T-helper 17 cell (primary cell): ENCODE data around the gene CAD. TPM values are rescaled to one million over a fixed set of nuclear protein-coding genes. Genes with fewer than 3 reads are reported as not detected.
"Not testable (repeated sequence)": the region's sequence is repeated elsewhere in the genome, so short reads cannot be mapped to it uniquely, and the experiment has no call there.

Source experiments
- ATAC-seq: fragments of 150-1000 bp; cut with Tn5 transposase; 2 replicates; pipeline ENCODE4 v1.10.0; 2021; ENCODE audit warnings: mild to moderate bottlenecking, moderate library complexity
- DNase-seq, 3 donors: peaks; one replicate each; pipeline versions ENCODE4 v3.0.0 to v3.0.0-alpha.2; 2020 to 2021
- H3K9me3 ChIP-seq: one replicate; pipeline ENCODE4 v1.7.0; 2013; ENCODE audit warnings: low read length, mild to moderate bottlenecking; ENCODE audit not compliant: control insufficient read depth, poor library complexity, severe bottlenecking
- H3K27ac Mint-ChIP-seq: one replicate; pipeline ENCODE4 v1.8.0; 2022; ENCODE audit warnings: mild to moderate bottlenecking, moderate library complexity, mixed read lengths
- H3K27me3 Mint-ChIP-seq: one replicate; pipeline ENCODE4 v1.8.0; 2022; ENCODE audit warnings: mixed read lengths
- H3K36me3 Mint-ChIP-seq: one replicate; pipeline ENCODE4 v1.8.0; 2022; ENCODE audit warnings: low read depth, mixed read lengths
- H3K4me1 Mint-ChIP-seq: one replicate; pipeline ENCODE4 v1.8.0; 2022; ENCODE audit warnings: mild to moderate bottlenecking, mixed read lengths
- H3K4me3 Mint-ChIP-seq: one replicate; pipeline ENCODE4 v1.8.0; 2022; ENCODE audit warnings: mild to moderate bottlenecking, moderate library complexity, mixed read lengths
- total RNA-seq, 4 donors: library from RNA in 2 of 4; stranded (reverse) in 2 of 4; gene quantifications; one replicate each; pipeline ENCODE4 v1.2.3 and lab custom pipeline; 2022 to 2026

The CAD gene
- total RNA-seq, 2 donors from 2014 or later = 27.2 to 30.0 TPM

DNA sequence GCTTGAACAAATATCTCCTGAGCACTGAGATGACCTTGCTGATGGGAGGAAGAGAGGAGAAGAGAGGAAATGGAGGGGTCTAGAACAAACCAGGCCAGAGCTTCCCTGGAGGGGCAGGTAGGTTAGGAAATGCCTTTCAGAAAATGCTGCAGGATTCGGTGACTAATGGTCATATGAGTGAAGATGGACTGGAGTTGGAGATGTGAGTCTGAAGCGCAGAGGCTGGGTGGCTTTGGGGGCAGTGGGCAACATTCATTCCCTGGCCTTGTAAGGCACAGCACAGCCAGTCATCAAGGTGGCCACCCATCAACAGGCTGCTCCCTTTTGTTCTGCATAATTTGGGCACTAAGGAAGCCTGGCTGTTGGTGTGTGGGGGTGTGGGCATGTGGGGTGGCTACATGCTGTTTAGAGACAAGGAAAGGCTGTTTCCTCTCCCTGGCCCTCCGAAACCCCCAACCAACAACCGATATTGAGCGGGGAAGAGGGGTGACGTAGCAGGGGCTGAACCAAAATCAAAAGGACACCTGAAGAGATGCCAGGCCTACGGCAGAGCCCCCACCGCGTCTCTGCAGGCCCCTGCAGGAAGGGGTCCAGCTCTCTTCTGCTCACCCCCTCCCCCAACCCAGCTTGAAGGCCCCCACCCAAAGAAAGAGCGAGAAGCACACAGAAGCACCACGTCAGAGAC, 44.2 kb downstream of the CAD start:
- Mint-ChIP-seq H3K36me3 (peaks cover 27% of the 10 kb centered on the region), H3K27ac (peak overlapping the region; percentile 39), H3K4me3 (peak overlapping the region; percentile 90), H3K4me1 (peaks cover 30% of the 10 kb centered on the region), H3K27me3 (peaks cover 70% of the 10 kb centered on the region)
- H3K9me3 ChIP-seq = no peaks in the 10 kb centered on the region
- DNase-seq (no peak), ATAC-seq (no peak)

DNA sequence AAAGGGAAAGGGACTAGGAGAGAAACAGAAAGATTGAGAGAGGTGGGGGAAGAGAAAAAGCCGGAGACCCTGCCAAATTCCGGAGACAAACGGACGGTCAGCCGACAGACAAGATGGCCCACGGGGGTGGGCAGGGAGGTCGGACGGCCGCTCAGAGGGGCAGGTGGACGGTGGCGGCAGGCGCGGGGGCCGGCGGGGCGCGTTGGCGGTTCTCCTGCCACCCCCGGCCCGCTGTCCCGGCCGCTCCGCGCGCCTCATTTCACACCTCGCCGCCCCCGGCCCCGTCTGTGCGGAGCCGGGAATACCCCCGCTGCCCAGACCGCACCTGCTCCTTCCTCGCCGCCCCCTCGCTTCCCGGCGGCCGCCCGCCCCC, 44.7 kb downstream of the CAD start:
- peak overlapping the region; percentile 39 for H3K27ac Mint-ChIP-seq
- H3K9me3 ChIP-seq = no peaks in the 10 kb centered on the region
- H3K36me3 Mint-ChIP-seq = peaks cover 27% of the 10 kb centered on the region
- H3K4me1 Mint-ChIP-seq = peaks cover 30% of the 10 kb centered on the region
- peak overlapping the region; percentile 90 for H3K4me3 Mint-ChIP-seq
- H3K27me3 Mint-ChIP-seq = peaks cover 65% of the 10 kb centered on the region
- no peak for DNase-seq
- no peak for ATAC-seq

DNA sequence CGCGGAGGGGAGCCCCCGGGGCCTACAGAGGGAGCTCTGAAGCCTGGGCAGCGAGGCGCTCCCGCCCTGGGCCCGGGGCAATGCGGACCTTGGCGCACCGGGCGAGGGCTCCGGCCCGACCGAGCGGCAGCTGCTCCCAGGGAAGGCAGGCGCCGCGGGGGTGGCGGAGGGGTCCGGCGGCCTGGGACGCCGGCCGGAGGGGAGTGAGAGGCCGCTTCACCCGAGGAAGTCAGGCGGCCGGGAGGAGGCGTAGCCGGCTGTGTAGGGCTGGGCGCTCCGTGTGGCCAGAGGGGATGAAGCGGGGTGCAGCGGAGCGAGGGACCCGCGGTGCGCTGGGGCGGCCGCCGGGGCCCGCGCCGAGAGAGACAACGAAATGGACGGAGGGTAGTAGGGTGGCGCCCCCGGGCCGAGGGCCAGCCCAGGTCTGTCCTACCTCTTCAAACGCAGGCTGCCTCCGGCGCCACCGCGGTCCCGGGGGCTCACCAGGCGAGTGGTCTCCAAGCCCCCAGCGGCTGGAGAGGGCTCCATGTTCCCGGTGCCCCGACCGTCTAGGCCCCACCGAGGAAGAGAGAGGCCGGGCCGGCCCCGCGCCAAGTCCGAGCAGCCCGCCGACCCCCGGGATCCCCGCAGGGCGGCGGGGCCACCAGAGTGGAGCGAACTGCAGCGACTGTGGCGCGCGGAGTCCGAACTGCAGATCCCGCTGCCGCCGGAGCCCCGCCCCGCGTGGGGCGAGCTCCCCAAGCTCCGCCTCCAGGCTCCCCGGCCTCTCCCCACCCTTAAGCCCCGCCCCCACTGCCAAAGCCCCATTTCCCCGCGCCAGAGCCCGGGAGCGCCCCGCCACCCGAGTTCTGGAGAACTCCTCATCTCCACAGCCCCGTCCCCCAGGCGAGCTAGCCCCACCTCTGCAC, 45.5 kb downstream of the CAD start, which contains the start of gene SLC30A3:
Gene SLC30A3 (minus strand): TSS at position 669 of the 908 bp plus-strand sequence. CDS start 141 bp downstream, at position 528.
- Mint-ChIP-seq H3K36me3 (peaks cover 27% of the 10 kb centered on the region), H3K4me3 (peak within 1 kb of the TSS; percentile 99), H3K27me3 (peaks cover 58% of the 10 kb centered on the region), H3K27ac (peak within 1 kb of the TSS; percentile 82), H3K4me1 (peaks cover 30% of the 10 kb centered on the region)
- DNase-seq (peak; percentile 41 to 65 (median 63)), ATAC-seq (peak; percentile 59)
- no peaks in the 10 kb centered on the region for H3K9me3 ChIP-seq

DNA sequence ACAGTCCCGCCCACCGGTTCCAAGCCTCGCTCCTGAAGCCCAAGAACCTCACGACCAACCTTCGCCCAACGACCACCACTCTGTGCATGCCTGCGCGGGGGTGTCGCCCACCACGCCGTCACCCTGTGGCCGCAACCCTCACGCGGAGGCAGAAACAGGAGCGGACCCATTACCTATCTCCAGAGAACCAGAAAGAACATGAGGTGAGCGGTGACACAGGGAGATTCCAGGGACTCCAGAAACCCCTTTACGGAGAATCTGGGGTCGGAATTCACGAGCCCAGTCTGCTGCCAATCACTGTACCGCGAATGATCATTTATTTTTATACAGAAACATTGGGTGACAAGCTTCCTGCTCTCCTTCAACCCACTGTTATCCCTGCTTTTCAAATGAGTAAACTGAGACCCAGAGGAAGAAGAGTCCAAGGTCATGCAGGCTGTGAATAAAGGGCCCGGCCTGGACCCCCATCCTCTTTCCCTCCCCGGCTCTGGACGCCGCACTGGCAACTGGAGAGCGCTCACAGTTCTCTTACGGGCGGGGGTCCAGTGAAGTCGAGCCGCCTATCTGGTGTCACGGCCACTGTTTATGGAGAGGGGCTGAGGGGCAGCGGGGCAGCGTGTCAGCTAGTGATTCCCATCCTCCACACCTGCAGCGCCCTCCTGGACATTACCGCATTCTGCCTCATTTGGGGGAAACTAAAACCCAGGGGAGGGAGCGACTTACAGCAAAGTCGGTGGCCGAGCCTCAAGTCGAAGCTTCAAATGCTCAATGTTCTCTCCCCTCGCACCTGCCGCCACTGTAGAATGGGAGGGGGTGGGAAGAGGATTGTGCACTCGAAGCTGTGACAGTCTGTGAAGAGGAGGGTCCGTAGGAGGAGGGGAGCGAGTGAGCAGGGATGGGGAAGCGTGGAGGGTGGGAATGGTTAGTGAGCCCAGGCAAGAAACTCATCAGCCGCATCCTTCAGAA, 46.4 kb downstream of the CAD start:
- Mint-ChIP-seq H3K4me3 (peak overlapping the region; percentile 99), H3K27me3 (peaks cover 51% of the 10 kb centered on the region), H3K36me3 (peaks cover 27% of the 10 kb centered on the region), H3K27ac (peak overlapping the region; percentile 82), H3K4me1 (peaks cover 30% of the 10 kb centered on the region)
- ATAC-seq = no peak
- H3K9me3 ChIP-seq = no peaks in the 10 kb centered on the region
- DNase-seq = no peak

DNA sequence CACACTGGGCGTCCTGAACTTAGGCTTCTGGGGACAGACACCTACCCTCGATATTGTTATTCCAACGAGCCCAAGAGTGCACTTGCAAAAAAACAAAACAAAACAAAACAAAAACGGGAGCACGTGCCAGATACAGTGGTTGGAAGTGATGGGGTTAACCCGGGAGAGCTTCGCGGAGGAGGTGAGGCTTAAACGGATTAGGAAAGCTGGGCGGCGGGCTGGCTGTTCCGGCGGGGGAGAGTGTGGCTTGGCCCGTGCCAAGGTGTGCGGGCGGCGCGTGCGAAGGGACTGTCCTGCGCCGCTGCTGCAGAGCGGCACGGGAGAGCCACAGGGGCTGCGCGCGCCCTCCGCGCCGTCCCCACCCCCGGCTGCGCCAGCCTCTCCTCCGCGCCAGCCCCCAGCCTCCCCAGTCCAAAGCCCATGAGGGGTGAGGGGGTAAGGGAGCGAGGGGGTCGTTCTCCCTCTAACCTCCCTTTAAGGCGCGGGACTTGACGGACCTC, 47.1 kb downstream of the CAD start:
- Mint-ChIP-seq H3K27me3 (peaks cover 45% of the 10 kb centered on the region), H3K36me3 (peaks cover 23% of the 10 kb centered on the region), H3K4me3 (peak overlapping the region; percentile 99), H3K27ac (peak overlapping the region; percentile 82), H3K4me1 (peaks cover 30% of the 10 kb centered on the region)
- no peaks in the 10 kb centered on the region for H3K9me3 ChIP-seq
- ATAC-seq (peak; percentile 59), DNase-seq (peak in 1 of 3 donors; percentile 24)

DNA sequence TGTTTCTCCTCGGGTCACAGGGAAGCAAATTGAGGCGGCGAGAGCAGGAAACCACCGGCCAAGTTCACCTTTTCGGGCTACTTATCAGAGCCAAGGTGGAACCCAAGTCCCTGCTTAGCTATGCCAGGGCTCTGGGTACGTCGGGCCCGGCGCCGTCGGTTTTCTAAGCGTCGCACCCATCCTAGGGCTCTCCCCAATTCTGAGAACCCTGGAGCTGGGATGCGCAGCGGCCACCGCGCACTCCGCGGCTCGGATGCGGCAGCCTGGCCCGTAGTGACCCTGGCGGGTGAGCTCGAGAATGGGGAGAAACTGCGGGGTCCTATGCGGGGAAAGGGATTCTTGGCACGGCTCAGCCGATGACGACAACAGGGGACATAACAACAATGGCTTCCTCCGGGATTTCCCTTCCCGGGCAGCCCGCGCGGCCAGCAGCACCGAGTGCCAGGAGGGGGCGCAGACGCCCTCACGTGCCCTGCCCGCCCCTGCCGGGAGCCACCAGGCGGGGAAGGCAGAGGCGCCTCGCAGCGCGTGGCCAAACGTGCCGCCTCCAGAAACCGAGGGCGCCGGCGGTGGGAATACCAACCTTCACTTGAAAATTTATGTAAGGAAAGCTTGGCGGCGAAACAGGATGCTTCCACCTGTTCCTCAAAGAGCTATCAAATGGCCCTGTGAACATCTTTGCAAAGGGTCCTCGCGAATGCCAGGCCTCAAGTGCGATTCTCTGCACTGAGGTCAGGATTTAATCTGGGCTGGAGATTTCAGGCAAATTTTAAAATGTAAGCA, 47.8 kb downstream of the CAD start:
- H3K9me3 ChIP-seq = no peaks in the 10 kb centered on the region
- H3K27me3 Mint-ChIP-seq = peaks cover 39% of the 10 kb centered on the region
- DNase-seq = peak; percentile 58 to 63 (median 60)
- peak overlapping the region; percentile 82 for H3K27ac Mint-ChIP-seq
- H3K36me3 Mint-ChIP-seq = peaks cover 20% of the 10 kb centered on the region
- H3K4me3 Mint-ChIP-seq = peak overlapping the region; percentile 99
- ATAC-seq = peak; percentile 85
- peaks cover 30% of the 10 kb centered on the region for H3K4me1 Mint-ChIP-seq

DNA sequence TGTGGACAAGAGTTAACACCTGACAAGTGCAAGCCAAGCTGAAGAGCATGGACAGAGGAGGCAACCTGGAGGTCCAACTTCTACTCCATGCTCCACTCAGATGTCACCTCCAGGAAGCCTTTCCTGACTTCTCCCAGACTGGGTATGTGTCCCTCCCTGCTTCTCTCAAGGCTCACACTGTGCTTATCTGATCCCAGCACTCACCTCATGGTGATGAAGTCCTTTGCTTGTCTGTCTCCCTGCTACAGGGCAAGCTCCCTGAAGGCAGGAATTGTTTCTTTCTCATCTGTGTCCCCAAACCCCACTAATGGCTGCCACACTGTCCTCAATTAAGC, 48.3 kb downstream of the CAD start:
- peaks cover 33% of the 10 kb centered on the region for H3K27me3 Mint-ChIP-seq
- no peaks in the 10 kb centered on the region for H3K9me3 ChIP-seq
- H3K4me3 Mint-ChIP-seq = peak overlapping the region; percentile 75
- peaks cover 19% of the 10 kb centered on the region for H3K36me3 Mint-ChIP-seq
- no peak for DNase-seq
- no peak overlapping the region for H3K27ac Mint-ChIP-seq
- no peak for ATAC-seq
- H3K4me1 Mint-ChIP-seq = peaks cover 30% of the 10 kb centered on the region

DNA sequence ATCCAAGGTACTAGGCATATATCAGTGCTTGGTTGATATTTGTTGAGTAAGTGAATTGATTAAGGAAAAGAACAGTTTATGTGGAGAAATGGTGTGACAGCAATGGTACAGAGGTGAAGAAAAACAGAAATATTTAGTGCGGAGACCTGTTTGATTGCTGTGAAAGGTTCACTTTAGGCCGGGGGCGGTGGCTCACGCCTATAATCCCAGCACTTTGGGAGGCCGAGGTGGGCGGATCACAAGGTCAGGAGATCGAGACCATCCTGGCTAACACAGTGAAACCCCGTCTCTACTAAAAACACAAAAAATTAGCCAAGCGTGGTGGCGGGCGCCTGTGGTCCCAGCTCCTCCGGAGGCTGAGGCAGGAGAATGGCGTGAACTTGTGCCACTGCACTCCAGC, 51.1 kb downstream of the CAD start:
- DNase-seq, H3K27ac Mint-ChIP-seq, H3K9me3 ChIP-seq, ATAC-seq, H3K4me3 Mint-ChIP-seq, H3K36me3 Mint-ChIP-seq: not testable (repeated sequence)
- H3K27me3 Mint-ChIP-seq = peaks cover 25% of the 10 kb centered on the region
- peaks cover 13% of the 10 kb centered on the region for H3K4me1 Mint-ChIP-seq

DNA sequence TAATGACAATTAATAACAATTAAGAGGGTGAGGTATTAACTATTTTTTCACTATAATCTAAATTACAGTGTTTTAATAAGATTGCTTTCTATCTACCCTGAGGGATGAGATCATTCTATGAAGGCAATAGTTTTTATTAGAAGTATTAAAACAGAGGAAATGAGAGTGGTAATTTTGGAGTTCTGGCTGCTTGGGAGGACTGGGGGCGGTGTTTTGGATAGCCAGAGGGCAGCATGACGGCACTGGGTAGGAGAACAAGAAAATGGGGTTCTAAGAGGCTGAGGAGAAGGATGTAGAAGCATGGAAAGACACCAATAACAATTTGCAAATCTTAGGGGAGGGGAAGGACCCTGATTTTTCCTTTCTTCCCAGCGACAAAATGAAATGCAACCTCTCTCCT, 53.0 kb downstream of the CAD start:
- H3K4me3 Mint-ChIP-seq = no peak overlapping the region
- no peak for DNase-seq
- H3K9me3 ChIP-seq = no peaks in the 10 kb centered on the region
- H3K36me3 Mint-ChIP-seq = peaks cover 3% of the 10 kb centered on the region
- H3K27ac Mint-ChIP-seq = no peak overlapping the region
- peaks cover 10% of the 10 kb centered on the region for H3K27me3 Mint-ChIP-seq
- peaks cover 2% of the 10 kb centered on the region for H3K4me1 Mint-ChIP-seq
- ATAC-seq = no peak

DNA sequence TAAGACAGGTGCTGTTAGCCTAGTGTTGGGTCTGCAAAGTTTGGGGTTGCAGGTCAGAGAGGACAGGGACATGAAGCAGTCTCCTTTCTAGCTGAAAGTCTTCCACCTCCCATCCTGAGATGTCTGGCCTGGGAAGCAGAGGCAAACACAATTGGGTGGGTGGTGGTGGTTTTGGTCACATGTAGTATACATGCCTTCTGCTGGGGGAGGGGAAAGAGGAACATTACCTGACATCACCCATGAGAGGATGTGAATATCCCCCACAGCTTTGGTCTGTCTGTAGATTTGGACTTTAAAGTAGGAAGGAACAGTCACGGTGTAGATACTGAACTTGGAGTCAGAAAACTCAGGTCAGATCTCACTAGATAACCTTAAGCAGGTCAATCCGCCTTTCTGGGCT, 53.5 kb downstream of the CAD start:
- ATAC-seq = no peak
- DNase-seq = no peak
- peaks cover 10% of the 10 kb centered on the region for H3K27me3 Mint-ChIP-seq
- peaks cover 3% of the 10 kb centered on the region for H3K36me3 Mint-ChIP-seq
- H3K4me1 Mint-ChIP-seq = no peaks in the 10 kb centered on the region
- H3K4me3 Mint-ChIP-seq = no peak overlapping the region
- H3K9me3 ChIP-seq = no peaks in the 10 kb centered on the region
- no peak overlapping the region for H3K27ac Mint-ChIP-seq

DNA sequence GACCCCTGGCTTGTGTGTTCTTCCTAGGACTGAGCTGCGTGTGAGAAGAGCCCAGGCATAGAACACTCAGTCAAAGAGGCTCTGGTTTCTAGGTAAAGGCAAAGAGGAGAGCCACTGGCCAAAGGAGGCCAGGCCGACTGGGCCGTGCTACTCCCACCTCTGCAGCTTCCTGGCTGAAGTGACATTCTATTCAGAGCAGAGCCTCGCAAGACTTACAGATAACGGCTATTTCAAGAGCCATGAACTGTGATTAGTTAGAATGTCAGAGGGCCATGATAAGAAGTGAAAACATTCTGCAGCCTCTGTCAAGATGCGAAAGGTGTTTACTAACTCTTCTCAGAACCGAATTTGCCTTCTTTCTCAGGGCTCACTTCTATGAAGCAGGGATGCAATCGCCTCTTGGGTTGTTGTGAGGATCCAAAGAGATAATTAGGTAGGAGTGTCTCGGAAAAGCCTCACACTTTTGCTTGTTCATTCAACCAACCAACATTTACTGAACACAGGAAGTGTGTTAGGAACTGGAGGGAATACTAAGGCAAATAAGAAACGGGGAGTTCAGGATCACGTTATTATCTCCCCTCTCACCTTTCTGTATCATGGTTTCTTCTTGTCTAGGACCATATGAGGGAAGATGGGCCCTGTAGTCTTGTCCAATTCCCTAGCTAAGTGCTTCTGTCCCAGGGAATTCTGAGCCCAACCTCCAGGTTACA, 54.6 kb downstream of the CAD start:
- ATAC-seq (no peak), DNase-seq (no peak)
- no peaks in the 10 kb centered on the region for H3K9me3 ChIP-seq
- Mint-ChIP-seq H3K27ac (no peak overlapping the region), H3K36me3 (peaks cover 3% of the 10 kb centered on the region), H3K4me1 (no peaks in the 10 kb centered on the region), H3K4me3 (no peak overlapping the region), H3K27me3 (peaks cover 21% of the 10 kb centered on the region)
